Left forelimb (tissue), 1 donor: ENCODE results near the gene TRHDE.
"Not testable (repeated sequence)": the region's sequence is repeated elsewhere in the genome, so short reads cannot be mapped to it uniquely, and the experiment has no call there.

Source experiments
- DNase-seq: peaks from one replicate; pipeline ENCODE4 v3.0.0-alpha.2; 2018; ENCODE audit warnings: low spot score

The TRHDE gene

GRCh38 chr12:72622556-72622955 is 350.4 kb downstream of the TRHDE start:
- DNase-seq: no peak

GRCh38 chr12:72631926-72632685 is 359.9 kb downstream of the TRHDE start:
- DNase-seq: no peak

DNA sequence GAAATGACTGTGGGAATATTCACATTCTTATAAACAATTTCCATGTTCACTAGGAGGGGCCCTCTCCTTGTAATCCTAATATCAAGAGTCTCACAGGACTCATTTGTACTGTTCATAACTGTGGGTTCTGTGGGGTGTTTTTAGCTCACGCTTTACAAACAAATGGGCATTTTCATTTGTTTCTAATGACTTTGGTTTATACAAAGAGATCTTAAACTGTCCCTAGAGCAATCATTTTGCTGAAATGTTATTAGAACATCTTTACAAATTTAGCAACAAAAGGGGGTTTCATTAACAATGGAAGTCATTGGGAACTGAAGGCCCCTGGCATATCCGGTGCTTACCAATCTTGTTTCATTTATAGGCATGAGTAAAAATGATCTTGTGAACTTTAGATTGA is 370.5 kb downstream of the TRHDE start:
- DNase-seq: no peak

DNA sequence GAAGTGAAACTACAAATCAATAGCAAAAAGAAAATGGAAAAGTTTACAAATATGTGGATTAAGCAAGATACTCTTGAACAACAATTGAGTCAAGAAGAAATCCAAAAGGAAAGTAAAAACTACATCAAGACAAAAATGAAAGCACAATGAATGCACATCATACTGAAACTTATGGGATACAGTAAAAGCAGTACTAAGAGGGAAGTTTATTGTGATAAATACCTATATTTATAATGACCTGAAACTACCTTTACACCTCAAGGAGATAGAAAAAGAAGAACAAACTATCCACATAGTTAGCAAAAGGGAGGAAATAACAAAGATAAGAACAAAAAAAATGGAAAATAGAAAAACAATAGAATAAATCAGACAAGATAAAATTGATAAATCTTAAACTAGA is 375.0 kb downstream of the TRHDE start:
- no peak for DNase-seq

DNA sequence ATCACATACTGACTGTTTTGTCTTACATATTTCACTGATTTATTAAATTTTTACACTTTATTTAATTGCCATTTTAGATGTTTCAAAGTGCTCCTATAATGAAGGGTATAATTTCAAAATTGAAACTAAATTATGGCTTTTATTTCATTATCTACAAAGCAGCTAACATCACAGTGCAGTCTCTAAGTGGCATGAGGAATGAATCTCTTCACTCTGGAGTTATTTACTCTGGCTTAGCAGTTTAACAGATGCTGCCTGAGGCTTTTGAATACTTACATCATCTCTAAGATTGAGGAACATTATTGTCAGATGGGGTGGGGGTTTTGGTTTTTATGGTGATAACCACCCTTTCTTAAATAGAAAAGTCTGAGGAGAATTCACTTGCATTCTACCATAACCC is 386.4 kb downstream of the TRHDE start:
- no peak for DNase-seq

DNA sequence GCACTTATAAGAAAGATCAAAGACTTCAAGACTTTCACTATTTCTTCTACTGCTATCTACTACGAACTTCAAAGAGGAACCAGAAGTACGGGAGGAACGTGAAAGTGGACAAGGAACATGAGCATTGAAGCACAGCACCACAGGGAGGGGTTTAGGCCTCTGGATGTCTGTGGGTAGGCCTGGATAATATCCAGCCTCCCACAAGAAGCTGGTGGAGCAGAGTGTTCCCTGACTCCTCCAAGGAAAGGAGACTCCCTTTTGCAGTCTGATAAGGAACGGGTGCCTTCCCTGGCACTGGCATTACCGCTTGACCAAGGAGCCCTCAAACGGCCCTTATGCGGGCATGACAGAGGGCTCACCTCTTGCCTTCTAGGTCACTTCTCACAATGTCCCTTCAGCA is 388.0 kb downstream of the TRHDE start:
- not testable (repeated sequence) for DNase-seq

- DNase-seq: no peak
These were observed 401.7 kb downstream of the TRHDE start for GRCh38 chr12:72673853-72674252.

- DNase-seq: no peak
These were observed 404.4 kb downstream of the TRHDE start for GRCh38 chr12:72676556-72676955.

DNA sequence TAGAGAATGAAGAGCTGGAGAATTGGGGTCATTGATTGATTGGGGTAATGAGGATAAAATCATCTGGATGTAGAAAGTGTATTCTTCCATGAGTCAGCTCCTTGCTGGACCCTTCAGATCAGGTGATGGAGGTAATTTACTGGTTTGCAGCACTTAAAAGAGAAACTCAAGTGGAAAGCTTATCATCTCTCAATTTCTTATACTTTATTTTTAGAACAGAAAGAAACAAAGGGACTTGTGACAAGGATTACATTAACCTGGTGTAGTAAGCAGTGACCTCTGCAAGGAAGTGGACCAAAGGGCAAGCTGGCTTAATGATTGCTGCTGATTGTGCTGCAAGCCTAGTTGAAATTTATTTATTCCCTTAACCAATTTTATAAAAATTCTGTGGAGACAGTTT is 405.0 kb downstream of the TRHDE start:
- no peak for DNase-seq

DNA sequence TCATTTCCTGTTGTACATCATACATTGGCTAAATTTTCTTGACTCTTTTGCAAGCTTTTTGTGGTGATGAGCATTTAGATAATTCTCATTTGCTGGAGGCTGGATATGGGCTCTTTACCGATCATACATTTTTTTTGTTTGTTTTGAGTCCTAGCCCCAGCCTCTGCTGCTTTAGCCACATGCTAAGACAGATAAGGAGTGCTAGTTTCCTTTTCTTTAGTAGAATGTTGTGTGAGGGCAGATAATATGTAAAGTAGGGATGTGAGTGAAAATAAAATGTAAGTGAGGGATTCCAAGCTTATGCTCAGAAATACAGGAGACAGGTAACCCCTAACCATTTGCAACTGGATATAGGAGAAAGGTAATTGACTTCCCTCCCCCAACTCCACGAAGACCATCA is 405.7 kb downstream of the TRHDE start:
- DNase-seq: no peak

- no peak for DNase-seq
These were observed 407.1 kb downstream of the TRHDE start for GRCh38 chr12:72679147-72679757.

GRCh38 chr12:72681028-72681427 is 408.9 kb downstream of the TRHDE start:
- DNase-seq: no peak

DNA sequence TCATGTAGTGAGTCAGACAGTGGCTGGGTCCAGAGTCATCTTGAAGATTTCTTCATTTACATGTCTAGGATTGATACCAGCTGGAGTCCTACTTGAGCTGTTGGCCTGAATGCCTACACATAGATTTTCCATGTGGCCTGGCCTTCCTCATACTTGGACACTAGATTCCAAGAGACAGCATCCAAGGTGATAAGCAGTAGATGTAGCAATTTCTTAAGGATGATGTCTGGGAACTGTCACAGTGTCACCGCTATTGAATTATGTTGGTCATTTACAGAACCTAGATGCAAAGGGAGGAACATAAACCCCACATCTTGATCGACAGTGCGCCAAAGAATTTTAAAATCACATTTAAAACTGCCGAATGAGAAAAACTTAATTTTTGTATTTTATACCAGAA is 412.3 kb downstream of the TRHDE start:
- DNase-seq: no peak

- DNase-seq: no peak
These were observed 420.2 kb downstream of the TRHDE start for GRCh38 chr12:72692338-72692737.

DNA sequence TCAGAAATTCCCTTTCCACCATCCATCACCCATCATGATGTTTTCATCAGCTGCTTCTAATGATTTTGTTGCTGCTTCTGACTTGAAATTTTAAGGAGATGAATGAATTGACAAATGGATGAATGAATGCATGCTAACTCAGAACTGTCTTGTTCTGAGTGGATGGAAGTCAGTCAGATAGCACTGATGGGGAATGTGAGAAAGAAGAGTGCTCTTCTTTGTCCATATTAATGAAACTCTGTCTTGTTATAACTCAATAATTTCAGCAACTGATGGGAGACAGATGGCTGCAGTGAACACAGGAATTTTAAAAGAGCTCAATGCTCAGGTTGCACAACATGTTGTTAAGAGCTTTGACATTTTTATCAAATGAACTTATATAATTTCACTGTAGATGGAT is 422.0 kb downstream of the TRHDE start:
- DNase-seq: no peak

DNA sequence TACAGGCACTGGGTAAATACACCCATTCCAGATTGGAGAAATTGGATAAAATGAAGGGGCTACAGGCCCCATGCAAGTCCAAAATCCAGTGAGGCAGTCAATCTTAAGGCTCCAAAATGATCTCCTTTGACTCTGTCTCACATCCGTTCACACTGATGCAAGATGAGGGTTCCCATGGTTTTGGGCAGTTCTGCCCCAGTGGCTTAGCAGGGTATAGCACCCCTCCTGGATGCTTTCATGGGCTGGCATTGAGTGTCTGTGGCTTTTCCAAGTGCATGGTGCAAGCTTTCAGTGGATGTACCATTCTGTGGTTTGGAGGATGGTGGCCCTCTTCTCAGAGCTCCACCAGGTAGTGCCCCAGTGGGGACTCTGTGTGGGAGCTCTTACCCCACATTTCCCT is 427.2 kb downstream of the TRHDE start:
- DNase-seq: no peak

- not testable (repeated sequence) for DNase-seq
These were observed 439.9 kb downstream of the TRHDE start for GRCh38 chr12:72712025-72712424.

- no peak for DNase-seq
These were observed 444.1 kb downstream of the TRHDE start for GRCh38 chr12:72716221-72716620.

GRCh38 chr12:72717036-72717435 is 444.9 kb downstream of the TRHDE start:
- DNase-seq: no peak
